Keratinocyte (primary cell): ENCODE measurements around the gene MUC15. TPM values are rescaled to one million over a fixed set of nuclear protein-coding genes. Genes with fewer than 3 reads are reported as not detected.

ENCODE experiments used
- DNase-seq: peaks from one replicate; pipeline ENCODE4 v3.0.0-alpha.2; 2011; ENCODE audit warnings: low read depth, missing footprints, low spot score
- FAIRE-seq: peaks from 2 replicates; lab custom pipeline; 2011; peaks lifted over from hg19 to GRCh38; lab: Jason Lieb, UNC
- H2AFZ ChIP-seq: 2 replicates; pipeline ENCODE4 v1.6.0; 2012; ENCODE audit warnings: low read length, control low read depth, inconsistent platforms; ENCODE audit not compliant: control insufficient read depth
- H3K27ac ChIP-seq: 2 replicates; pipeline ENCODE4 v1.5.1; 2011; ENCODE audit warnings: low read length; ENCODE audit not compliant: control insufficient read depth, insufficient read depth
- H3K27me3 ChIP-seq: 3 replicates; pipeline ENCODE4 v1.6.0; 2011; ENCODE audit warnings: low read length; ENCODE audit not compliant: control insufficient read depth, insufficient read depth; ENCODE audit errors: extremely low read depth
- H3K36me3 ChIP-seq, 2 experiments: 2 replicates in 1 of 2; 3 replicates in 1 of 2; pipeline ENCODE4 v1.5.1; 2011; ENCODE audit warnings: low read length in 2 of 2, mild to moderate bottlenecking in 1 of 2; ENCODE audit not compliant: control insufficient read depth in 2 of 2, insufficient read depth in 2 of 2; ENCODE audit errors: extremely low read depth in 1 of 2
- H3K4me1 ChIP-seq: 3 replicates; pipeline ENCODE4 v1.5.1; 2011; ENCODE audit warnings: low read length; ENCODE audit not compliant: control insufficient read depth, insufficient read depth; ENCODE audit errors: extremely low read depth
- H3K4me2 ChIP-seq: 3 replicates; pipeline ENCODE4 v1.6.0; 2011; ENCODE audit warnings: low read depth, low read length; ENCODE audit not compliant: control insufficient read depth, insufficient read depth; ENCODE audit errors: extremely low read depth
- H3K4me3 ChIP-seq, 3 experiments: fragments of 200-600 bp in 1 of 3; sonication (generic) in 1 of 3; 2 replicates in 2 of 3; 3 replicates in 1 of 3; pipeline ENCODE4 v1.5.1; 2011 to 2016; ENCODE audit warnings: low read length in 3 of 3, mild to moderate bottlenecking in 3 of 3, control low read depth in 2 of 3, inconsistent platforms in 1 of 3, low read depth in 1 of 3, mixed read lengths in 1 of 3, mixed run types in 1 of 3, moderate library complexity in 1 of 3; ENCODE audit not compliant: control insufficient read depth in 2 of 3, insufficient read depth in 2 of 3; ENCODE audit errors: extremely low read depth in 1 of 3
- H3K79me2 ChIP-seq: 2 replicates; pipeline ENCODE4 v1.6.0; 2012; ENCODE audit warnings: low read length; ENCODE audit not compliant: control insufficient read depth, insufficient read depth
- H3K9ac ChIP-seq: 3 replicates; pipeline ENCODE4 v1.6.0; 2011; ENCODE audit warnings: low read length; ENCODE audit not compliant: control insufficient read depth, insufficient read depth; ENCODE audit errors: extremely low read depth
- H3K9me1 ChIP-seq: 3 replicates; pipeline ENCODE4 v1.6.0; 2011; ENCODE audit warnings: low read length; ENCODE audit not compliant: control insufficient read depth, insufficient read depth; ENCODE audit errors: extremely low read depth
- H3K9me3 ChIP-seq: 2 replicates; pipeline ENCODE4 v1.5.1; 2012; ENCODE audit warnings: low read depth, low read length; ENCODE audit not compliant: control insufficient read depth
- H4K20me1 ChIP-seq: 3 replicates; pipeline ENCODE4 v1.6.0; 2011; ENCODE audit warnings: low read length; ENCODE audit not compliant: control insufficient read depth, insufficient read depth; ENCODE audit errors: extremely low read depth
- EZH2 ChIP-seq: IDR thresholded peaks from one replicate; pipeline ENCODE4 v1.6.1; 2012; ENCODE audit warnings: inconsistent platforms, mild to moderate bottlenecking, low read length, moderate library complexity
- dilution Hi-C: fragments of 300-500 bp; cut with MboI; formaldehyde crosslinking; loops from one replicate; pipeline ENCODE4 v1.7.0; 2020; ENCODE audit warnings: low sequenced_read_pairs; ENCODE audit not compliant: extremely low pct_ligation_motif_present
- polyA plus RNA-seq, 5 experiments: library from polyadenylated mRNA; depleted of rRNA in 3 of 5; stranded (reverse) in 3 of 5; stranded (forward) in 1 of 5; unstranded in 1 of 5; fragments of >200 nt; gene quantifications; 1 replicate in 1 of 5; 2 replicates in 3 of 5; 3 replicates in 1 of 5; pipeline versions ENCODE4 v1.2.1 to v1.2.3, GENCODE V29; 2011 to 2012; ENCODE audit warnings: missing spikeins in 2 of 5, low read depth in 1 of 5, low replicate concordance in 1 of 5
- TF ChIP-seq, protein P1 (sequence below), 3 experiments: IDR thresholded peaks in 1 of 3; conservative IDR thresholded peaks in 1 of 3; optimal IDR thresholded peaks in 1 of 3; 2 replicates in 2 of 3; 3 replicates in 1 of 3; pipeline versions ENCODE3 to v1.5.1; 2011; ENCODE audit warnings: low read length in 3 of 3, mild to moderate bottlenecking in 3 of 3, moderate library complexity in 2 of 3, control low read depth in 1 of 3, inconsistent platforms in 1 of 3; ENCODE audit not compliant: insufficient read depth in 2 of 3; ENCODE audit errors: extremely low read depth in 1 of 3

Gene MUC15
- polyA plus RNA-seq, 1 donor (not counting 4 experiments of a cell fraction or from before 2014, with no cell fraction given), result 1.5 TPM

DNA sequence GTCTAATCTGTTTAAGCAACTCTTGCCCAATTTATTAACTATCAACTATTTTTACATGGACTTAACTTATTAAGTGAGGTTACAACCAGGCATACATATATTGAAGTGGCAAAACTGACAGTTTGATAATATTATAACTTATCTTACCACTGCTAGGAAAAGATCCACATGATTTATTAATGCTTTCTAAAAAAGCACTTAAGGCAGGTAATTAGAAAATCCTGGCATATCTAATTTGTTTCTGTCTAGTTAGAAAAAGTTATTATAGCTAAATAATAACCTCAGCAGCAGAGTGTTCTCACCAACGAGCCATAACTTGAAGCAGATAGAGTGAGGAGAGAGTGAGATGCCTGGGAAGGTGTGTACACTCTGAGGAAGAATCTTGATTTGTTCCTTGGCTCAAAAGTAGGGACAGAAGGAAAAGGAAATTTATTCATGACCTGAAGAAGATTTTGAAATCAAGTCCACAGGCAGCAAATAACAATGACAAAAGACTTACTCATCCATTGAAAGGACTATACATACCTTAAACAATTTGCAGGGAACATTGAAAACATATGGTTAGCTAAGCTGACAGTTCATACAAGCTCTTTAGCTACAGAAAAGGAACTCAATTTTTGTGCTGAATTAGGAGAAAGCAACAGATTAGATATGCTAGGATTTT lies 7.1 kb upstream of the MUC15 start:
- dilution Hi-C loops, result no loop called here

GRCh38 chr11:26575946-26576345 lies 3.9 kb upstream of the MUC15 start:
- TF ChIP-seq EZH2, result no peak
- TF ChIP-seq, protein P1, sequence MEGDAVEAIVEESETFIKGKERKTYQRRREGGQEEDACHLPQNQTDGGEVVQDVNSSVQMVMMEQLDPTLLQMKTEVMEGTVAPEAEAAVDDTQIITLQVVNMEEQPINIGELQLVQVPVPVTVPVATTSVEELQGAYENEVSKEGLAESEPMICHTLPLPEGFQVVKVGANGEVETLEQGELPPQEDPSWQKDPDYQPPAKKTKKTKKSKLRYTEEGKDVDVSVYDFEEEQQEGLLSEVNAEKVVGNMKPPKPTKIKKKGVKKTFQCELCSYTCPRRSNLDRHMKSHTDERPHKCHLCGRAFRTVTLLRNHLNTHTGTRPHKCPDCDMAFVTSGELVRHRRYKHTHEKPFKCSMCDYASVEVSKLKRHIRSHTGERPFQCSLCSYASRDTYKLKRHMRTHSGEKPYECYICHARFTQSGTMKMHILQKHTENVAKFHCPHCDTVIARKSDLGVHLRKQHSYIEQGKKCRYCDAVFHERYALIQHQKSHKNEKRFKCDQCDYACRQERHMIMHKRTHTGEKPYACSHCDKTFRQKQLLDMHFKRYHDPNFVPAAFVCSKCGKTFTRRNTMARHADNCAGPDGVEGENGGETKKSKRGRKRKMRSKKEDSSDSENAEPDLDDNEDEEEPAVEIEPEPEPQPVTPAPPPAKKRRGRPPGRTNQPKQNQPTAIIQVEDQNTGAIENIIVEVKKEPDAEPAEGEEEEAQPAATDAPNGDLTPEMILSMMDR (optimal IDR thresholded peaks at IDR 0.05 in 1 of 3, IDR thresholded peaks at IDR 0.05 in 1 of 3, conservative IDR thresholded peaks at IDR 0.05 in 1 of 3; ENCODE audit: extremely low read depth in 1 of 3, insufficient read depth in 2 of 3, low read length in 3 of 3), result no peak

More for the DNA sequence above, 7.1 kb upstream of the MUC15 start:
- DNase-seq (peak; percentile 23), FAIRE-seq (peak; percentile 82)
- Histone ChIP-seq H3K4me3 (peak overlapping the region in 1 of 3 experiments; percentile 38), H4K20me1 (no peaks in the 10 kb centered on the region), H3K9me1 (no peaks in the 10 kb centered on the region), H3K27me3 (no peaks in the 10 kb centered on the region), H3K4me2 (peak overlapping the region; percentile 59), H2AFZ (no peak overlapping the region), H3K27ac (peak overlapping the region; percentile 86), H3K9me3 (no peaks in the 10 kb centered on the region), H3K36me3 (no peaks in the 10 kb centered on the region), H3K79me2 (no peaks in the 10 kb centered on the region), H3K4me1 (peaks cover 29% of the 10 kb centered on the region), H3K9ac (peak overlapping the region; percentile 46)
- TF ChIP-seq, protein P1 (optimal IDR thresholded peaks at IDR 0.05 in 1 of 3, IDR thresholded peaks at IDR 0.05 in 1 of 3, conservative IDR thresholded peaks at IDR 0.05 in 1 of 3; ENCODE audit: extremely low read depth in 1 of 3, insufficient read depth in 2 of 3, low read length in 3 of 3), result no peak
- TF ChIP-seq EZH2, result no peak

More at GRCh38 chr11:26575946-26576345, 3.9 kb upstream of the MUC15 start:
- dilution Hi-C loops, result no loop called here
- DNase-seq (no peak), FAIRE-seq (no peak)
- Histone ChIP-seq H3K79me2 (no peaks in the 10 kb centered on the region), H2AFZ (no peak overlapping the region), H3K9me3 (no peaks in the 10 kb centered on the region), H3K36me3 (no peaks in the 10 kb centered on the region), H3K9ac (no peak overlapping the region), H4K20me1 (no peaks in the 10 kb centered on the region), H3K4me3 (no peak overlapping the region), H3K4me2 (no peak overlapping the region), H3K27me3 (no peaks in the 10 kb centered on the region), H3K27ac (no peak overlapping the region), H3K9me1 (no peaks in the 10 kb centered on the region), H3K4me1 (peaks cover 37% of the 10 kb centered on the region)
